Neural crest cell (in vitro differentiated cells): Measurements from ENCODE around the gene TRAPPC12. TPM values are rescaled to one million over a fixed set of nuclear protein-coding genes. Genes with fewer than 3 reads are reported as not detected.

ENCODE experiments used
- DNase-seq: peaks from one replicate; pipeline ENCODE4 v3.0.0; 2021; ENCODE audit warnings: low read depth, mixed read lengths, low spot score
- H3K27ac Mint-ChIP-seq: one replicate; pipeline ENCODE4 v1.8.0; 2021; ENCODE audit warnings: mild to moderate bottlenecking, mixed read lengths; ENCODE audit not compliant: unreplicated experiment
- H3K27me3 Mint-ChIP-seq: 2 replicates; pipeline ENCODE4 v1.8.0; 2021; ENCODE audit warnings: low read depth, mild to moderate bottlenecking, mixed read lengths
- H3K36me3 Mint-ChIP-seq: 2 replicates; pipeline ENCODE4 v1.8.0; 2021; ENCODE audit warnings: low read depth, mild to moderate bottlenecking, mixed read lengths
- H3K4me1 Mint-ChIP-seq: 2 replicates; pipeline ENCODE4 v1.8.0; 2021; ENCODE audit warnings: mixed read lengths
- H3K4me3 Mint-ChIP-seq: one replicate; pipeline ENCODE4 v1.8.0; 2021; ENCODE audit warnings: mild to moderate bottlenecking, mixed read lengths
- H3K9me3 Mint-ChIP-seq: 2 replicates; pipeline ENCODE4 v1.8.0; 2021; ENCODE audit warnings: mixed read lengths
- total RNA-seq: library from RNA; stranded (reverse); gene quantifications from 2 replicates; pipeline ENCODE4 v1.2.1, GENCODE V29; 2021
- TF ChIP-seq, protein P1 (sequence below): fragments of 200-600 bp; sonication (generic); conservative IDR thresholded peaks from 2 replicates; pipeline ENCODE4 v1.5.0; 2021; ENCODE audit warnings: antibody characterized with exemption, mild to moderate bottlenecking

TRAPPC12 gene
- total RNA-seq, 1 donor from 2014 or later = 96.9 TPM

DNA sequence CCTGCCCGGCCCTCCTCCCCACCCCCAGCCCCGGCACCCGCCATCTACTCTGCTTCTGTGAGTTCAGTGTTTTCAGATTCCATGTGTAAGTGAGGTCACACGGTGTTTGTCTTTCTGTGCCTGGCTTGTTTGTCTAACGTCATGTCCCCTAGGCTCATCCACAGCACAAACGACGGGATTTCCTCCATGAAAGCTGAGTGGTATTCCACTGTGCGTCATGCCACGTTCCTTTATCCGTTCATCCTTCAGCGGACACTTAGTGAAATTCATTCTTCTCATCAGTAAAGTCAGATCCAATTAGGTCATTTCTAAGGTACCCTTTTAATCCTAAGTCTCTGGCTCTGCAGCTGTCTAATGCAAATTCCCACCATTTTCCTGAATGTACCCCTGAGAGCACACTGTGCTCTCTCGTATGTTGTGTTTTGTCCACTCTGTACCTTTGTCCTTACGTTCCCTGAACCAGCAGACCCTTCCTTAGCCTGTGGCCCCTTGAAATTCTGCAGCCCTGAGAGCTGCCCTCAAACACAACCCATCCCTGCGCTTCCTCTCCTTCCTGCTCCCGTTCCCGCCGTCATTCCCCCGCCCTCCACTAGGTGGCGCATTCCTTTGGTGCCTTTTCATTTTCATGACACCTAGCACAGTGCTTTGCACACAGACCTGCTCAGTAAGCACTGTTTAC, 44.1 kb downstream of the TRAPPC12 start:
- TF ChIP-seq, protein P1, sequence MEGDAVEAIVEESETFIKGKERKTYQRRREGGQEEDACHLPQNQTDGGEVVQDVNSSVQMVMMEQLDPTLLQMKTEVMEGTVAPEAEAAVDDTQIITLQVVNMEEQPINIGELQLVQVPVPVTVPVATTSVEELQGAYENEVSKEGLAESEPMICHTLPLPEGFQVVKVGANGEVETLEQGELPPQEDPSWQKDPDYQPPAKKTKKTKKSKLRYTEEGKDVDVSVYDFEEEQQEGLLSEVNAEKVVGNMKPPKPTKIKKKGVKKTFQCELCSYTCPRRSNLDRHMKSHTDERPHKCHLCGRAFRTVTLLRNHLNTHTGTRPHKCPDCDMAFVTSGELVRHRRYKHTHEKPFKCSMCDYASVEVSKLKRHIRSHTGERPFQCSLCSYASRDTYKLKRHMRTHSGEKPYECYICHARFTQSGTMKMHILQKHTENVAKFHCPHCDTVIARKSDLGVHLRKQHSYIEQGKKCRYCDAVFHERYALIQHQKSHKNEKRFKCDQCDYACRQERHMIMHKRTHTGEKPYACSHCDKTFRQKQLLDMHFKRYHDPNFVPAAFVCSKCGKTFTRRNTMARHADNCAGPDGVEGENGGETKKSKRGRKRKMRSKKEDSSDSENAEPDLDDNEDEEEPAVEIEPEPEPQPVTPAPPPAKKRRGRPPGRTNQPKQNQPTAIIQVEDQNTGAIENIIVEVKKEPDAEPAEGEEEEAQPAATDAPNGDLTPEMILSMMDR = peak; percentile 95
- Mint-ChIP-seq H3K27me3 (no peaks in the 10 kb centered on the region), H3K4me3 (no peak overlapping the region), H3K4me1 (no peaks in the 10 kb centered on the region), H3K36me3 (peaks cover 10% of the 10 kb centered on the region), H3K9me3 (no peaks in the 10 kb centered on the region), H3K27ac (no peak overlapping the region)
- peak; percentile 84 for DNase-seq

DNA sequence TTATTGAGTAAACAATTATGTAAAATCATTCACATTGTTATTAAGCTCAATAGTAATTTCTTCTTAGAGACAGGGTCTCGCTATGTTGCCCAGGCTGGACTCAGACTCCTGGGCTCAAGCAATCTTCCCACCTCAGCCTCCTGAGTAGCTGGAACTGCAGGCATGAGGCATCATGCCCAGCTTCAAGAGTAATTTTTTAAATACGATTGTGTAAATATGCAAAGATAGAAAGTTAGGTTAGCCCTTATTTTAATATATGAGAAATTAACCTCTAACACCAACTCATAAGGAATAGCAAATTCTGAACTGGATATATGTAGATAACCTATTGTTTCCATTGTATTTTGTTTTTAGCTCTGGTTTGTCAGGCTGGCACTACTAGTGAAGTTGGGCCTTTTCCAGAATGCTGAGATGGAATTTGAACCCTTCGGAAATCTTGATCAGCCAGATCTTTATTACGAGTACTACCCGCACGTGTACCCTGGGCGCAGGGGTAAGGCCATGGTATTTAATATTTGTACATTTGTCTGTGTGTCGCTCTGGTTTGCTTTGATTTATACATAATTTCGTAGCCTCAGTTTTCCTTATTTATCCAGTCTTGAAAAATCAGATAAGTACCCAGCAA, 44.8 kb downstream of the TRAPPC12 start:
- Mint-ChIP-seq H3K9me3 (no peaks in the 10 kb centered on the region), H3K36me3 (peaks cover 10% of the 10 kb centered on the region)

DNA sequence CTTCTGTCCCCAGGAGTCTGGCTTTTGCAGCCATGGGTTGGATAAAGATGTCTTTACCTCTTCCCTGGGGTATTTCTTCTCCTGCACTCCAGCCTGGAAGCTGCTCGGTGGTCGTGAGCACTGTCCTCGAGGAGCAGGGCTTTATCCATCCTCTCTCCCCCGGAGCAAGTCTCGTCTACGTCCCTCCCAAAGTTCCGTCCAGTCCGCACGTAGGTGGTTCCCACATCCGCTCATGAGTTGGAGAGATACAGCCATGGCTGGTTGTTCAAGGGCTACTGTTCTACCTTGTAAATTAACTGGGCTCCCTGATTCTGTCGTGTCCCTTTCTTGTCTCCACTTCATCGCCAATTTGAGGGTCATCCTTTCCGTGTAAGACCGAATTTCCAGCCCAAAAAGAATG, 47.1 kb downstream of the TRAPPC12 start:
- Mint-ChIP-seq H3K4me1 (no peaks in the 10 kb centered on the region), H3K9me3 (no peaks in the 10 kb centered on the region), H3K27me3 (no peaks in the 10 kb centered on the region), H3K4me3 (no peak overlapping the region), H3K27ac (no peak overlapping the region), H3K36me3 (peaks cover 10% of the 10 kb centered on the region)
- TF ChIP-seq, protein P1 = no peak
- no peak for DNase-seq

More for the DNA sequence above, 44.8 kb downstream of the TRAPPC12 start:
- no peak overlapping the region for H3K27ac Mint-ChIP-seq
- H3K4me3 Mint-ChIP-seq = no peak overlapping the region
- H3K27me3 Mint-ChIP-seq = no peaks in the 10 kb centered on the region
- no peak for DNase-seq
- TF ChIP-seq, protein P1 = peak; percentile 43
- no peaks in the 10 kb centered on the region for H3K4me1 Mint-ChIP-seq

DNA sequence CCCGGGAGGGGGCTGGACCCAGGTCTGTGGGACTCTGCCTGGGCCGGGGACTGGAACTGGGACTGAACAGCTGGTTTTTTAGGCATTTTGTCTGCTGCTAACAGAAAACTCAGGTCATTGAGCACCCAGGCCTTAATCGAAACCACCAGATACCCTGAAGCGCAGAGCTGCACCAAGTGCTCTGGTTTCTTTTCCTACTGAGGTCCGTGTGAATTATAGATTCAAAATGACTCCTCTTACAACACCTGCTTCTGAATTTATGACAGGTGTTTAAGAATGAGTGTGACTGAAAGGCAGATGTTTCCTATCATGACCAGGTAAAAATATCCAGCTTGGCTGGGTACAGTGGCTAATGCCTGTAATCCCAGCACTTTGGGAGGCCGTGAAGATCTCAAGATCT, 47.8 kb downstream of the TRAPPC12 start:
- H3K27ac Mint-ChIP-seq = no peak overlapping the region
- TF ChIP-seq, protein P1 = no peak
- no peak for DNase-seq
- no peaks in the 10 kb centered on the region for H3K4me1 Mint-ChIP-seq
- no peaks in the 10 kb centered on the region for H3K27me3 Mint-ChIP-seq
- no peaks in the 10 kb centered on the region for H3K9me3 Mint-ChIP-seq
- H3K36me3 Mint-ChIP-seq = peaks cover 10% of the 10 kb centered on the region
- no peak overlapping the region for H3K4me3 Mint-ChIP-seq

DNA sequence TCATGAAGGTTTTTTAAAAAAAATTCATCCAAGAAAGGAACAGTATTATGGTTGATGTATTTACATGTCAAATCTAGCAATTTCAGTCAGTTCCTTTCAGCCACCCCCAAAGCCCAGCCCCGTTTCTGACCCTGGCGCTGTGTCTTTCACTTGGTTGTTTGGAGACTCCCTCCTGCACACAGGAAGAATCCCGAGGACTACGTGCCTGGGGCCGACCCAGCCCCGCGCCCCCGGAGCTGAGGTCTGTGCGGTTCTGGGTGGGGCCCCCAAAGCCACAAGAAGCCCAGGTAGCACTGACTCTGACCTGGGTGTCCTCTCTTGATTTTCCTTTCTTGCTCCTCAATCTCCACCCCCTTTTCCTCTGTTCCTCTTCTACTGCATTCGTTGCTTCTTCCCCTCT, 49.1 kb downstream of the TRAPPC12 start:
- TF ChIP-seq, protein P1 = no peak
- Mint-ChIP-seq H3K27me3 (no peaks in the 10 kb centered on the region), H3K4me1 (no peaks in the 10 kb centered on the region), H3K36me3 (peaks cover 7% of the 10 kb centered on the region), H3K27ac (no peak overlapping the region), H3K9me3 (no peaks in the 10 kb centered on the region), H3K4me3 (no peak overlapping the region)
- no peak for DNase-seq
